Measurements from ENCODE around the gene ERBIN.

GRCh38 chr5:65951330-65951729 is 25.0 kb downstream of the ERBIN start:
- TF ChIP-seq KDM5A (IDR thresholded peaks at IDR 0.05; ENCODE audit: low read length), result no peak
- TF ChIP-seq TEAD4 (IDR thresholded peaks at IDR 0.05; ENCODE audit: low read depth, low read length), result no peak
